GM21360 (cell line): ENCODE measurements around the gene ANKRD34A.

Experiments
- ATAC-seq: cut with Tn5 transposase; IDR thresholded peaks from one replicate; pipeline ENCODE4 v1.9.1; 2021; ENCODE audit warnings: mild to moderate bottlenecking, moderate library complexity; ENCODE audit not compliant: unreplicated experiment

ANKRD34A gene

GRCh38 chr1:145964328-145965118 lies at the start of gene ANKRD34A, which contains the start of gene POLR3GL:
ANKRD34A (minus strand) TSS chr1:145964575; CDS start chr1:145961759, 2,816 bp downstream.
POLR3GL (plus strand) TSS chr1:145964690; CDS start chr1:145974866, 10,176 bp downstream.
- ATAC-seq: peak; percentile 72

GRCh38 chr1:146013559-146013922 lies 49.2 kb upstream of the ANKRD34A start:
- no peak for ATAC-seq

GRCh38 chr1:146012703-146013558 lies 48.6 kb upstream of the ANKRD34A start:
- ATAC-seq: no peak

GRCh38 chr1:146010126-146010738 lies 45.9 kb upstream of the ANKRD34A start:
- no peak for ATAC-seq

- ATAC-seq: no peak
Measured at GRCh38 chr1:146007489-146008133, 43.2 kb upstream of the ANKRD34A start.

- ATAC-seq: no peak
Measured at GRCh38 chr1:146001709-146002108, 37.3 kb upstream of the ANKRD34A start.

- no peak for ATAC-seq
Measured at GRCh38 chr1:145999321-146000024, 35.1 kb upstream of the ANKRD34A start.

- ATAC-seq: no peak
Measured at GRCh38 chr1:145997718-145998023, 33.3 kb upstream of the ANKRD34A start.

GRCh38 chr1:145997016-145997717 lies 32.8 kb upstream of the ANKRD34A start:
- ATAC-seq: peak; percentile 16

- peak; percentile 88 for ATAC-seq
Measured at GRCh38 chr1:145996433-145997015, 32.1 kb upstream of the ANKRD34A start, which contains the start of gene TXNIP. TXNIP (minus strand) TSS chr1:145996579; CDS start chr1:145996266, 313 bp downstream.

GRCh38 chr1:145995964-145996432 lies 31.6 kb upstream of the ANKRD34A start:
- ATAC-seq: no peak

- no peak for ATAC-seq
Measured at GRCh38 chr1:145995148-145995881, 30.9 kb upstream of the ANKRD34A start.

- ATAC-seq: no peak
Measured at GRCh38 chr1:145994391-145995120, 30.2 kb upstream of the ANKRD34A start.

- no peak for ATAC-seq
Measured at GRCh38 chr1:145993618-145994390, 29.4 kb upstream of the ANKRD34A start.

- ATAC-seq: no peak
Measured at GRCh38 chr1:145992958-145993617, 28.7 kb upstream of the ANKRD34A start.

- no peak for ATAC-seq
Measured at GRCh38 chr1:145992502-145992936, 28.1 kb upstream of the ANKRD34A start.
